CD14-positive monocyte (primary cell): ENCODE data around the gene SCAF4. TPM values are rescaled to one million over a fixed set of nuclear protein-coding genes. Genes with fewer than 3 reads are reported as not detected.
"Not testable (repeated sequence)": the region's sequence is repeated elsewhere in the genome, so short reads cannot be mapped to it uniquely, and the experiment has no call there.

Source experiments
- DNase-seq, 3 donors: peaks; one replicate each; pipeline ENCODE4 v3.0.0-alpha.2; 2011 to 2022
- H2AFZ ChIP-seq: 2 replicates; pipeline ENCODE4 v1.6.0; 2012; ENCODE audit warnings: mild to moderate bottlenecking, low read depth, low read length, inconsistent platforms; ENCODE audit not compliant: insufficient read depth, poor library complexity, severe bottlenecking
- H3K27ac ChIP-seq, 2 donors: 1 replicate in 1 of 2; 2 replicates in 1 of 2; pipeline ENCODE4 v1.5.1; 2012 to 2013; ENCODE audit warnings: low read length in 2 of 2, control low read depth in 1 of 2, inconsistent platforms in 1 of 2, low read depth in 1 of 2, mild to moderate bottlenecking in 1 of 2
- H3K27me3 ChIP-seq, 2 donors: one replicate each; pipeline versions ENCODE4 v1.6.0 to v1.6.1; 2011 to 2013; ENCODE audit warnings: low read length in 2 of 2; ENCODE audit not compliant: control insufficient read depth in 2 of 2, insufficient read depth in 2 of 2
- H3K36me3 ChIP-seq, 2 donors: replicated peaks in 1 of 2; 1 replicate in 1 of 2; 2 replicates in 1 of 2; pipeline versions ENCODE4 v1.5.1 to v1.6.1; 2012 to 2013; ENCODE audit warnings: low read length in 2 of 2, control low read depth in 1 of 2, inconsistent platforms in 1 of 2, mild to moderate bottlenecking in 1 of 2; ENCODE audit not compliant: insufficient read depth in 2 of 2, control insufficient read depth in 1 of 2
- H3K4me1 ChIP-seq, 2 donors: 1 replicate in 1 of 2; 2 replicates in 1 of 2; pipeline versions ENCODE4 v1.5.1 to v1.6.1; 2012 to 2013; ENCODE audit warnings: low read length in 2 of 2, control low read depth in 1 of 2, inconsistent platforms in 1 of 2, mild to moderate bottlenecking in 1 of 2, moderate library complexity in 1 of 2; ENCODE audit not compliant: insufficient read depth in 2 of 2, control insufficient read depth in 1 of 2
- H3K4me2 ChIP-seq: replicated peaks from 2 replicates; pipeline ENCODE3; 2012; ENCODE audit warnings: low read length, moderate library complexity, mild to moderate bottlenecking; ENCODE audit not compliant: poor library complexity, severe bottlenecking; ENCODE audit errors: extremely low read depth
- H3K4me3 ChIP-seq, 3 experiments: fragments of 200-600 bp in 1 of 3; sonication (generic) in 1 of 3; replicated peaks in 1 of 3; 1 replicate in 2 of 3; 2 replicates in 1 of 3; pipeline ENCODE4 v1.5.1; 2011 to 2013; ENCODE audit warnings: low read length in 3 of 3, mild to moderate bottlenecking in 3 of 3, control low read depth in 2 of 3, low read depth in 2 of 3, inconsistent platforms in 1 of 3, moderate library complexity in 1 of 3
- H3K79me2 ChIP-seq: 2 replicates; pipeline ENCODE4 v1.6.0; 2012; ENCODE audit warnings: mild to moderate bottlenecking, control low read depth, inconsistent platforms, low read length, moderate library complexity; ENCODE audit not compliant: insufficient read depth
- H3K9ac ChIP-seq: 2 replicates; pipeline ENCODE4 v1.6.0; 2017; ENCODE audit warnings: low read length, mild to moderate bottlenecking; ENCODE audit not compliant: insufficient read depth, poor library complexity, severe bottlenecking
- H3K9me3 ChIP-seq, 2 donors: replicated peaks in 1 of 2; 1 replicate in 1 of 2; 2 replicates in 1 of 2; pipeline versions ENCODE4 v1.5.1 to v1.6.1; 2012 to 2013; ENCODE audit warnings: low read length in 2 of 2, control low read depth in 1 of 2; ENCODE audit not compliant: control insufficient read depth in 1 of 2, insufficient read depth in 1 of 2
- H4K20me1 ChIP-seq: 2 replicates; pipeline ENCODE4 v1.6.0; 2012; ENCODE audit warnings: mild to moderate bottlenecking, low read length, control low read depth, moderate library complexity; ENCODE audit not compliant: insufficient read depth
- H3K27ac Mint-ChIP-seq, 7 donors: one replicate each; pipeline ENCODE4 v1.8.0; 2020; ENCODE audit warnings: mild to moderate bottlenecking in 7 of 7, mixed read lengths in 7 of 7, moderate library complexity in 6 of 7, inconsistent platforms in 2 of 7
- H3K27me3 Mint-ChIP-seq, 3 donors: one replicate each; pipeline ENCODE4 v1.8.0; 2021 to 2022; ENCODE audit warnings: low read depth in 3 of 3, mild to moderate bottlenecking in 3 of 3, mixed read lengths in 3 of 3, moderate library complexity in 3 of 3, inconsistent platforms in 1 of 3
- H3K36me3 Mint-ChIP-seq, 2 donors: one replicate each; pipeline ENCODE4 v1.8.0; 2020; ENCODE audit warnings: mixed read lengths in 2 of 2, inconsistent platforms in 1 of 2, mild to moderate bottlenecking in 1 of 2
- H3K4me1 Mint-ChIP-seq: one replicate; pipeline ENCODE4 v1.8.0; 2020; ENCODE audit warnings: mild to moderate bottlenecking, mixed read lengths
- H3K4me3 Mint-ChIP-seq, 2 donors: one replicate each; pipeline ENCODE4 v1.8.0; 2020; ENCODE audit warnings: mild to moderate bottlenecking in 2 of 2, mixed read lengths in 2 of 2, moderate library complexity in 1 of 2
- H3K9me3 Mint-ChIP-seq, 7 donors: one replicate each; pipeline ENCODE4 v1.8.0; 2020 to 2022; ENCODE audit warnings: mixed read lengths in 7 of 7, mild to moderate bottlenecking in 6 of 7, moderate library complexity in 6 of 7, inconsistent platforms in 2 of 7
- CTCF ChIP-seq: fragments of 200-600 bp; IDR thresholded peaks from one replicate; pipeline ENCODE4 v1.8.0; 2022; ENCODE audit warnings: antibody characterized with exemption, mild to moderate bottlenecking
- WGBS: methylation state at CpG from one replicate; pipeline ENCODE4 v1.1.5; 2013; ENCODE audit warnings: missing lambda C conversion rate; ENCODE audit not compliant: insufficient coverage; 5-methylcytosine and 5-hydroxymethylcytosine counted together
- intact Hi-C, 2 donors: fragments of 100-400 bp; cut with micrococcal nuclease; formaldehyde crosslinking; loops; one replicate each; pipeline versions ENCODE4 v1.15.0 to v1.15.1; 2023
- polyA plus RNA-seq, 3 donors: library from polyadenylated mRNA; depleted of rRNA in 1 of 3; unstranded in 2 of 3; stranded (reverse) in 1 of 3; fragments of 300-500 nt in 2 of 3; fragments of >200 nt in 1 of 3; fragmentation: Illumina TruSeq in 2 of 3; gene quantifications; 1 replicate in 2 of 3; 2 replicates in 1 of 3; pipeline ENCODE4 v1.2.3, GENCODE V29; 2012 to 2021

The SCAF4 gene
- polyA plus RNA-seq, 3 donors = 4.6 to 28.7 (median 11.3) TPM

DNA sequence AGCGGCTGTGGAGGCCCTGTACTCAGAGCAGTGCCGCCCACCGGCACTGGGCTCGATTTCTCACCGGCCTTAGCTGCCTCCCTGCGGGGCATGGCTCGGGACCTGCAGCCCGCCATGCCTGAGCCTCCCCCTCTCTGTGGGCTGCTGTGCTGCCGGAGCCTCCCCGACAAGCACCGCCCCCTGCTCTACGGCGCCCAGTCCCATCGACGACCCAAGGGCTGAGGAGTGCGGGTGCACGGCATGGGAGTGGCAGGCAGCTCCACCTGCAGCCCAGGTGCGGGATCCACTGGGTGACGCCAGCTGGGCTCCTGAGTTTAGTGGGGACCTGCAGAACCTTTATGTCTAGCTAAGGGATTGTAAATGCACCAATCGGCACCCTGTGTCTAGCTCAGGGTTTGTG is 77.6 kb downstream of the SCAF4 start:
- H3K27ac Mint-ChIP-seq = no peak overlapping the region
- no peaks in the 10 kb centered on the region for H3K27me3 ChIP-seq

GRCh38 chr21:31651491-31651890 is 80.4 kb downstream of the SCAF4 start:
- H3K4me3 Mint-ChIP-seq = not testable (repeated sequence)

More for the DNA sequence above, 77.6 kb downstream of the SCAF4 start:
- H3K4me2 ChIP-seq = no peak overlapping the region
- H3K9ac ChIP-seq = no peak overlapping the region
- Mint-ChIP-seq H3K9me3 (peaks cover 0 to 12% (median 3%) of the 10 kb centered on the region in 7 donors), H3K27me3 (peaks cover 7 to 13% (median 8%) of the 10 kb centered on the region in 3 donors), H3K4me1 (peaks cover 14% of the 10 kb centered on the region), H3K4me3 (no peak overlapping the region), H3K36me3 (peaks cover 0 to 2% of the 10 kb centered on the region in 2 donors)
- no peak overlapping the region for H2AFZ ChIP-seq
- TF ChIP-seq CTCF = no peak
- no peak overlapping the region for H3K27ac ChIP-seq
- no peak for DNase-seq
- no peaks in the 10 kb centered on the region for H3K9me3 ChIP-seq
- WGBS = 98% methylated on average over 19 of the region's 20 CpGs
- intact Hi-C loops = no loop called here
- H3K4me1 ChIP-seq = peaks cover 4 to 6% of the 10 kb centered on the region in 2 donors
- H3K36me3 ChIP-seq = no peaks in the 10 kb centered on the region
- no peak overlapping the region for H3K4me3 ChIP-seq
- H3K79me2 ChIP-seq = no peaks in the 10 kb centered on the region
- H4K20me1 ChIP-seq = no peaks in the 10 kb centered on the region

More at GRCh38 chr21:31651491-31651890, 80.4 kb downstream of the SCAF4 start:
- H3K36me3 ChIP-seq, H3K9ac ChIP-seq, H3K27ac ChIP-seq, H3K79me2 ChIP-seq, H3K9me3 ChIP-seq, H3K27ac Mint-ChIP-seq, H3K36me3 Mint-ChIP-seq, H3K4me2 ChIP-seq, H3K27me3 ChIP-seq, H4K20me1 ChIP-seq, H3K27me3 Mint-ChIP-seq, intact Hi-C loops, H2AFZ ChIP-seq, DNase-seq, H3K4me1 ChIP-seq, H3K4me3 ChIP-seq, H3K4me1 Mint-ChIP-seq: not testable (repeated sequence)
- peaks cover 0 to 19% (median 4%) of the 10 kb centered on the region in 7 donors for H3K9me3 Mint-ChIP-seq
- WGBS = no CpG with 5 or more reads among the region's 4 CpGs
